Breast epithelium (tissue), 3 donors: Measurements from ENCODE around the gene RAB7B.

Experiments
- POLR2A ChIP-seq: fragments of 450-650 bp; IDR thresholded peaks from one replicate; pipeline ENCODE4 v1.6.1; 2016; ENCODE audit warnings: antibody characterized with exemption, mild to moderate bottlenecking, moderate library complexity
- TF ChIP-seq, protein P1 (sequence below), 3 donors: fragments of 450-650 bp; IDR thresholded peaks; one replicate each; pipeline ENCODE4 v1.5.1; 2016 to 2017; ENCODE audit warnings: antibody characterized with exemption in 3 of 3, mild to moderate bottlenecking in 3 of 3, moderate library complexity in 3 of 3

DNA sequence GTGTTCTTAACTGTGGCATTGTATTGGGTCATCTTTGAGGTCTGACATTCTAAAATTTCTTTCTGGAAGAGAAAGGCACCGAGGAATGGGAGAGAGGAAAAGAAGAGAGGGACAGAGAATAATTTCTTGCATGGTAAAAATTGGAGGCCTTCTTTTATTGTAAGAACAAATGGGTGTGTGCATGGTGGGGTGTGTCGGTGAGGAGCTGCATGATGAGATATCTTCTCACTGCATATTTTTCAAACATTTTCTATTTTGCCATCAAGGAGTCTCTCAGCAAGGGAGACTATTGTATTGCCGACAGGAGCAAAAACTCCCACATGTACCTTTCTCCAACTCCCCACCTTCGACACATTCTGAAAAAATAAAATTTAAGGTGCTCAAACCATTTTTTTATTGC is 27.0 kb upstream of the RAB7B start:
- no peak for TF ChIP-seq POLR2A
- TF ChIP-seq, protein P1, sequence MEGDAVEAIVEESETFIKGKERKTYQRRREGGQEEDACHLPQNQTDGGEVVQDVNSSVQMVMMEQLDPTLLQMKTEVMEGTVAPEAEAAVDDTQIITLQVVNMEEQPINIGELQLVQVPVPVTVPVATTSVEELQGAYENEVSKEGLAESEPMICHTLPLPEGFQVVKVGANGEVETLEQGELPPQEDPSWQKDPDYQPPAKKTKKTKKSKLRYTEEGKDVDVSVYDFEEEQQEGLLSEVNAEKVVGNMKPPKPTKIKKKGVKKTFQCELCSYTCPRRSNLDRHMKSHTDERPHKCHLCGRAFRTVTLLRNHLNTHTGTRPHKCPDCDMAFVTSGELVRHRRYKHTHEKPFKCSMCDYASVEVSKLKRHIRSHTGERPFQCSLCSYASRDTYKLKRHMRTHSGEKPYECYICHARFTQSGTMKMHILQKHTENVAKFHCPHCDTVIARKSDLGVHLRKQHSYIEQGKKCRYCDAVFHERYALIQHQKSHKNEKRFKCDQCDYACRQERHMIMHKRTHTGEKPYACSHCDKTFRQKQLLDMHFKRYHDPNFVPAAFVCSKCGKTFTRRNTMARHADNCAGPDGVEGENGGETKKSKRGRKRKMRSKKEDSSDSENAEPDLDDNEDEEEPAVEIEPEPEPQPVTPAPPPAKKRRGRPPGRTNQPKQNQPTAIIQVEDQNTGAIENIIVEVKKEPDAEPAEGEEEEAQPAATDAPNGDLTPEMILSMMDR (IDR thresholded peaks at IDR 0.05): no peak
